Measurements from ENCODE around the gene ATG12. TPM values are rescaled to one million over a fixed set of nuclear protein-coding genes. Genes with fewer than 3 reads are reported as not detected.
"Not testable (repeated sequence)": the region's sequence is repeated elsewhere in the genome, so short reads cannot be mapped to it uniquely, and the experiment has no call there.

The ATG12 gene
- 50.6 TPM for total RNA-seq

- peak within 1 kb of the TSS; percentile 86 to 99 for H3K4me3 ChIP-seq
- H3K27ac ChIP-seq: peak within 1 kb of the TSS; percentile 94
- H3K9me3 ChIP-seq: no peaks in the 10 kb centered on the region
- peaks cover 0 to 11% of the 10 kb centered on the region in 2 donors for H3K36me3 ChIP-seq
- DNase-seq (ENCODE audit: extremely low spot score in 2 of 2): peak in 1 of 2 donors; percentile 94
- TF ChIP-seq CTCF (IDR thresholded peaks at IDR 0.05): no peak
- peak; percentile 93 to 95 for TF ChIP-seq POLR2AphosphoS5 (IDR thresholded peaks at IDR 0.05; ENCODE audit: insufficient read depth in 1 of 2, low read depth in 1 of 2)
- peak in 1 of 2 donors; percentile 76 for TF ChIP-seq POLR2A (IDR thresholded peaks at IDR 0.05)
- H3K27me3 ChIP-seq: no peaks in the 10 kb centered on the region
- intact Hi-C loops (cut with DNase I): loop anchor here (5.0 kb wide), 1 partner anchor 214 kb away; the partner anchor contains the start of gene TMED7
- peaks cover 66% of the 10 kb centered on the region for H3K4me1 ChIP-seq
These were observed at the start of gene ATG12, which contains the start of gene AP3S1 for GRCh38 chr5:115841382-115842088. ATG12 (minus strand) TSS chr5:115841565; CDS start chr5:115841552, 13 bp downstream. AP3S1 (plus strand) TSS chr5:115841935; CDS start chr5:115842038, 103 bp downstream.

- Histone ChIP-seq H3K27ac (no peak overlapping the region), H3K27me3 (no peaks in the 10 kb centered on the region), H3K4me3 (no peak overlapping the region), H3K4me1 (no peaks in the 10 kb centered on the region), H3K36me3 (no peaks in the 10 kb centered on the region), H3K9me3 (no peaks in the 10 kb centered on the region)
- TF ChIP-seq CTCF (IDR thresholded peaks at IDR 0.05): no peak
- TF ChIP-seq POLR2AphosphoS5 (IDR thresholded peaks at IDR 0.05; ENCODE audit: insufficient read depth in 1 of 2, low read depth in 1 of 2): no peak
- TF ChIP-seq POLR2A (IDR thresholded peaks at IDR 0.05): no peak
- intact Hi-C loops (cut with DNase I): no loop called here
- DNase-seq (ENCODE audit: extremely low spot score in 2 of 2): no peak
These were observed 46.7 kb upstream of the ATG12 start for GRCh38 chr5:115888027-115888426.

- H3K4me3 ChIP-seq; H3K27me3 ChIP-seq; H3K27ac ChIP-seq; DNase-seq (ENCODE audit: extremely low spot score in 2 of 2); H3K4me1 ChIP-seq; intact Hi-C loops (cut with DNase I); H3K9me3 ChIP-seq; H3K36me3 ChIP-seq: not testable (repeated sequence)
These were observed 43.8 kb upstream of the ATG12 start for GRCh38 chr5:115885208-115885607.

- H3K4me3 ChIP-seq: no peak overlapping the region
- H3K9me3 ChIP-seq: no peaks in the 10 kb centered on the region
- no peak for DNase-seq (ENCODE audit: extremely low spot score in 2 of 2)
- H3K4me1 ChIP-seq: no peaks in the 10 kb centered on the region
- intact Hi-C loops (cut with DNase I): no loop called here
- H3K27ac ChIP-seq: no peak overlapping the region
- no peak for TF ChIP-seq POLR2AphosphoS5 (IDR thresholded peaks at IDR 0.05; ENCODE audit: insufficient read depth in 1 of 2, low read depth in 1 of 2)
- TF ChIP-seq CTCF (IDR thresholded peaks at IDR 0.05): no peak
- no peak for TF ChIP-seq POLR2A (IDR thresholded peaks at IDR 0.05)
- H3K36me3 ChIP-seq: peaks cover 0 to 9% of the 10 kb centered on the region in 2 donors
- H3K27me3 ChIP-seq: no peaks in the 10 kb centered on the region
These were observed 43.3 kb upstream of the ATG12 start for GRCh38 chr5:115884704-115885103.

- H3K27me3 ChIP-seq; H3K9me3 ChIP-seq; H3K27ac ChIP-seq; H3K4me1 ChIP-seq; H3K4me3 ChIP-seq; H3K36me3 ChIP-seq; intact Hi-C loops (cut with DNase I); DNase-seq (ENCODE audit: extremely low spot score in 2 of 2): not testable (repeated sequence)
These were observed 41.1 kb upstream of the ATG12 start for GRCh38 chr5:115882434-115882833.

GRCh38 chr5:115877342-115877741 lies 36.0 kb upstream of the ATG12 start:
- intact Hi-C loops (cut with DNase I); H3K4me1 ChIP-seq; H3K27me3 ChIP-seq; H3K9me3 ChIP-seq; H3K4me3 ChIP-seq; H3K27ac ChIP-seq; DNase-seq (ENCODE audit: extremely low spot score in 2 of 2); H3K36me3 ChIP-seq: not testable (repeated sequence)
